Activated CD8-positive, alpha-beta memory T cell treated with anti-CD3 and anti-CD28 coated beads, Interleukin-2, amount 50 U/mL, for 1 hour (primary cell): ENCODE measurements around the gene KBTBD4.
"Not testable (repeated sequence)": the region's sequence is repeated elsewhere in the genome, so short reads cannot be mapped to it uniquely, and the experiment has no call there.

Experiments
- DNase-seq: peaks from one replicate; pipeline ENCODE4 v3.0.0-alpha.2; 2020; ENCODE audit errors: extremely low read depth

Gene KBTBD4

DNA sequence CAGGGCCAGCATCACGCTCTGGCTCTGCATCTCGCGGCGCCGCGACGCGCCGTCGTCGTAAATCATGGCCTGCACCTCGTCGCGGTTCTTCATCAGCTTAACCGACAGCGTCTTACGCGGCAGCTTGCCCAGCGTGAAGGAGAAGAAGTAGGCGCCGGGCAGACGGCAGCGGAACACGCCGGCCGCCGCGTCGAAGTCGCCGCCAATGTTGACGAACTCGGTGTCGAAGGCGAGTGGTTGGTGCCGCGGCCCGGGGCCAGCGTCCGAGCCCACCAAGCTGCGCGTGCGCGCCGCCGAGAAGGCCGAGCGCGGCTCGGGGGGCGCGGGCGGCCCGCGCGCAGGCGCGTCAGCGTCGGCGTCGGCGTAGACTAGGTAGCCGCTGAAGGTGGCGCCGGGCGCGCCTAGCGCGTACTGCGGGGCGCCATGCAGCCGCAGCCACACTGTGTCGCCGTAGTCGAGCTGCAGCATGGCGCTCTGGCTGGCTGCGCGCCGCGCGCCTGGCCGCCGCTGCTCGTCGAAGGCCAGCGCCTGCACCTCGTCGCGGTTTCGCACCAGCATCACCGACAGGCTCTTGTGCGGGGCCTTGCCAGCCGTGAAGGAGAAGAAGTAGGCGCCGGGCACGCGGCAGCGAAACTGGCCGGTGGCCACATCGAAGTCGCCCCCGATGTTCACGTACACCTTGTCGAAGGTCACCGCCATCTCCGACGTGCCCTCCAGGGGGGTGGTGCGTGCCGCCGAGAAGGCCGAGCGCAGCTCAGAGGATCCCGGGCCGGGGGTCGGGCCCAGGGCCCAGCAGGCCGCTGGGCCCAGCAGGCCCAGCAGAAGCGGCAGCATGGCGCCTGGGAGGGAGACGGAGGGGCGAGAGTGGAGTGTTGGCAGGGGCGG, 11.4 kb upstream of the KBTBD4 start:
- DNase-seq, result no peak

DNA sequence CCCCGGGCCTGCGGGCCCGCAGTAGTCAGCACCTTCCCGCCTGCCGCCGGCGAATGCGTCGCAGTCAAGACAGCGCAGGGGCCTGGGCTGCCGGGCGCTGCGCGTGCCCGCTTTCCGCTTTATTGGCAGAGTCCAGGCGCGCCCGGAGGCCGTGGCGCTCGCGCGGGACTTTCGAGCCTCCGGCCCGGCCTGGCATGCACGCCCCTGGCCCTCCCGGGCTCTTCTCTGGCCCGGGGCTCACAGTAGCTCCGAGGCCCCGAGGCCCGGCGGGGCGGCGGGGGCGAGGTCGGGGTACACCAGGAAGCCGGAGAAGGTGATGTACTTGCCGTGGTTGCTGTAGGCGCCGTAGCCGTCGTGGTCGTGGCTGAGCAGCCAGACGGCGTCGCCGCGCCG, 10.8 kb upstream of the KBTBD4 start:
- no peak for DNase-seq

DNA sequence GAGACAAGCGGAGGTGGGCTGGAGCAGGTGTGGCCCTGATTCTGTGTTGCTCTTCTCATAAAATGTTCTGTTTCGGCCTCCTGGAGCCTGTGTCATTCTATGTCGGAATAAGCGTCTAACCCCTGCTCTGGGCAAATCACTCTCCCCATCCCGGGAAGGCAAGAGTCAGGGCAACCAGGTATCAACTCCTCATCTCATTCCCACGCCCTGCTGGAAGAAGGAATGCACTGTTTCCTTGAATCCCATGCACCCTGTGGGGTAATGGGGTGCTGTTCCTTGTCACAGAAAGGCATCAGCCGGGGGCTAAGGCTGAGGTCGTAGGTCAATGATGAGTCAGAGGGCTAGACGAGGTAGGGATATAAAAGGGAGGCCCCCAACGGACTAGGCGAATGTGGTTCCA, 10.3 kb upstream of the KBTBD4 start:
- no peak for DNase-seq

DNA sequence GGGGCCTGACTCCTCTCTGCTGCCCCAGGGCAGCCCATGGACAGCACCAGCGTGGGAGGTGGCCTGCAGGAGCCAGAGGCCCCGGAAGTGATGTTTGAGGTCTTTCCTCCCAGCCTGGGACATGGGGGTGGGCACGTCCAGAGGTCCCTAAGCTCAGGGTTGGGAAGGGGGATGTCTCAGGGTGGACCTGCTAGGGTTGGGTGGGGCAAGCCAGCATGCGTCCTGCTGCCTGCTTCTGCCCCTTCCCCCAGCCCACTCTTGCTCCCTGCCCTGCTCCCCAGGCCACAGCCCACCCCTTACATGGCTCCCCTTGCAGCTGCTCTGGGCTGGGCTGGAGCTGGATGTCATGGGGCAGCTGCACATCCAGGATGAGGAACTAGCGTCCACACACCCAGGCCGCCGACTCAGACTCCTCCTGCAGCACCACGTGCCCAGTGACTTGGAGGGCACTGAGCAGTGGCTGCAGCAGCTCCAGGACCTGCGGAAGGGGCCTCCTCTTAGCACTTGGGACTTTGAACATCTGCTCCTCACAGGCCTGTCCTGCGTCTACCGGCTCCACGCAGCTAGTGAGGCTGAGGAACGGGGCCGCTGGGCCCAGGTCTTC, 9.1 kb upstream of the KBTBD4 start:
- no peak for DNase-seq

DNA sequence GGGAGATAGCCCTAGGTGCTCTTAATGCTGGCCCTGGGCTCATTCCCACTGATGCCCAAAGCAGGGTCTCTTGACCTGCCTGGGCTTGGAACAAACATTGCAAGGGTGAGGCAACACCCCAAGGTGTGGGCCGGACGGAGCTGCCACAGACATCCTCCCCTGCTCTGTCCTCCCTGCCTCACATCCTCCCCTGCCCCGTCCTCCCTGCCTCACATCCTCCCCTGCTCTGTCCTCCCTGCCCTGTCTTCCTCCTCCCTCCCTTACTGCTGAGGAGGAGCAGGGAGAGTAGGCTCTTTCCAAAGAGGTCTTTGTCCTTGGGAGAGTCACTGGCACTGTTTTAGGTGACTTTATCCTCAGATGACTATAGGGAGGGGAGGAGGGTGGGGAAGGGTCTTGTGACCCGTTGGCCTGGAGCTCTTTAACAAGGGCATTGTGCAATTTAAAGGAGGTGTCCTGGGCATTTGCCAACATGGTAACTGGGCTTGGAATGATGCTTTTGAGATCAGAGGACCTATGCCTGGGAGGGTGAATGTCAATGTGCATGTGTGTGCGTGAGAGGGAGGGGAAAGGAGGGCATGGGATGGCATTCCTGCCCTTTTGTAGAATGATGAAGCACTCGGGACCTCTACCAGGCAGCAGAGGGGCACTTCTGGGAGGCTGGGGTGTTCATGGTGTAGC, 8.4 kb upstream of the KBTBD4 start:
- DNase-seq, result no peak

DNA sequence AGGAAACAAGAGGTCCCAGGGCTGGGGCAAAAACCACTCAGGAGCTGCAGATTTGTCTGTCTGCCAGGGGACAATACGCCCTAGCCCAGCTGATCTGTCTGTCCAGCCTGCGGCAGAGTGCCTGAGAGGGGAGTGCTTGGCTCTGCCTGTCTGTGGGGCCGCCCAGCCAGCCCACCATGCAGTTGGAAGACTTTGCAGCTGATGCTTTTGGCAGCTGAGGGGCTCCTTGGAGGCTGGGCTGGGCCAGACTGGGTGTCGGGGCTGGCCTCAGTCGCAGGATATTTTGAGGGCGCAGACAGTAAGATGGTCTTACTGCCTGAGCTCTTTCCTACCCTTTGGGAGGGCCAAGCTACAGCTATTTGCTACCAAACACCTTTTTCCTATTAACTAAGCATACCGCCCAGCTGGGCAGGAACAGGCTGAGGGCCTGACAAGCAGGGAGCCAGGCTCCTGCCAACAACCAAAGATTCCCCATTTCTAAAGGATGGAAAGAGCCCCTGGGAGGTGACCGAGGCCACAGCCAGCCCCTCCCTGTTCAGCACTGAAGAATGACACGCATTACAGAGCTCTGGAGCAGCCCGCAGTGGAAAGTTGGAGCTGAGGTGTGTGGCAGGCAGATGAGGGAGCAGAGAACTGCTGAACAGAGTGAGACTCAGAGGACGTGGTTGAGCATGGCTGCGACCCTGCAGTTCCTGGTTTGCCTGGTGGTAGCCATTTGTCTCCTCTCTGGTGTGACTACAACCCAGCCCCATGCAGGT, 7.5 kb upstream of the KBTBD4 start, which contains the start of gene FAM180B:
TSS of gene FAM180B (plus strand) at position 581 of the 758 bp plus-strand sequence. CDS start at position 672, 91 bp downstream.
- no peak for DNase-seq

DNA sequence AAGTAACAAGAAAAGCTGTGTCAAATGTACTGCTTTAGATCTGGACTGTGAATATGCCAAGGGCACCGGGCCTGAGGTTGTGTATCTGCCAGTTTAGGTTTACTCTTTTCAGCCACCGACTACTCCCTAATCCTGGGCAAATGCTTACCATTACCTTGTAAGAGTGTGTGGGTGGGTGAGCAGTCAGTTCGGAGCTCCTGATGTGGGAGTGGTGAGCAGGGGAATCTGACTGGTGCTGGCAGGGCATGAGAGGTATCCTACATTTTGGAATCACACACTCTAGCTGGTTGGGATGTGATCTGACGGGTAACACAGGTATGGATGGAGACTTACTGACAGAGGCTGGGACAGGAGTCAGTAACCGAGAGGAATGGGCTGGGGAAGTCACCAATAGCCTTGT, 5.1 kb upstream of the KBTBD4 start:
- DNase-seq, result no peak

DNA sequence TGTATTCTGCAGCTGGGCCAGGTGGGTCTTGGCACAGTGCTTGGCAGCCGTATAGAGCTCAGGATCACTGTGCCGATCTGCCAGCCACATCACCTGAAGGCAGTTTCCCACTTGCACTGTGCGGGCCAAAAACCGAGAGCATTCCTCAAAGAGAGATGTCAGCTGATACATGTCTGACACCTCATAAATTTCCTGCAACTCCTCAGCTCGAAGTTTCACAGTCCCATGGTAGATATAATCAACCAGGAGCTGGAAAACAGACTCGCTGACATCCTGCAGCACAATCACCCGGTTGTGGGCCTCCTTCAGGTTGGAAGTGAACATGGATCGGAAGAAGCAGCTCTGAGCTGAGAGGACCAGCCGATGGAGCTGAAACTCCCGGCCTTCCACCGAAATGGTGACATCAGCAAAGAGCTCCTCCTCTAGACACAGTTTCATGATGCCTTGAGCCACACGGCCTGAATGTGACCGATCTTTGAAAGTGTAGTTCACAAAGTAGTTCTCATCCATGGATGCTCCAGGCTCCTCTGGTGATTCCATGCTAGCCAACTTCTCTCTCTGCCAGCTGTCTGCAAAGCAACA, 1.2 kb downstream of the KBTBD4 start:
- no peak for DNase-seq

DNA sequence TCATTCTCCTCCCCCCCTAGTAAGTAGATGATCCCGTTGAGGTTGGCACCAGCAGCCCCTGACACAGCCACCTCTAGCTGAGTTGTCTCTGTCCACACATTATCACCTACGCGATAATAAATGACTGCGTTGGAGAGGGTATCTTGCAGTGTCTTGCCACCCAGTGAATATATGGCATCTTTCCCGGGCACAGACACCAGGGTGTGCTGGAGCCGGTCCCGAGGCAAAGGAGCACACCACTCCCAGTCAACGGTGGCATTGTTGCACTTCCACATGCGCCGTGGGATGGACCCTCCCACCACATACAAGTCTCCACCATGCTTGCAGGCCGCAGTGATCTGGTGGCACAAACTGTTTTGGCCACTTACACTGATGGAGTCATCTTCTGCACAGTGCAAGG, 5.4 kb downstream of the KBTBD4 start:
- no peak for DNase-seq

DNA sequence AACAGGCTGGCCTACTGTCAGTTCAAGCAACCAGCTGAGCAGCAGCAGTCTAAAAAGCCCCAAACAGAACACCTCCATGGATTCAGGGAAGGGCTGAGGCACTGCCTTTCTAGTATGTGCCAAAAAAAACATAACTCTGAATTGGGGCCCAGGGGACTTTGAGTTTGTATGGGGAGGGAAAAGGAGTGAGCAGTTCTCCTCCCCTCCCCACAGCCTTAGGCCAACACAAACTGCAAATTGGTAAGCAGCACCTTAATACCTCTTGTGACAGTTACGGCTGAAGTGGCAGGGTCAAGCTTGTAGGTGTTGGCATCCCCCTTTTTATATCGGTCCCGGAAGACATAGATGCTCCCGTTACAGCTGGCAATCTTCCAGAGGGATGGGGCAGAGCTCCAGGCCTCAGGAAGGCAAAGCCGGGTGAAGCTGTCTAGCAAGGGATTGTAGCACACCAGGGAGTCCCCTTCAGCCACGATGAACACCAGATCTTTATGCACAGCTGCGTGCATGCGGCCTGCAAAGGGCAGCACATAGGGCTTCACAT, 6.0 kb downstream of the KBTBD4 start:
- no peak for DNase-seq

DNA sequence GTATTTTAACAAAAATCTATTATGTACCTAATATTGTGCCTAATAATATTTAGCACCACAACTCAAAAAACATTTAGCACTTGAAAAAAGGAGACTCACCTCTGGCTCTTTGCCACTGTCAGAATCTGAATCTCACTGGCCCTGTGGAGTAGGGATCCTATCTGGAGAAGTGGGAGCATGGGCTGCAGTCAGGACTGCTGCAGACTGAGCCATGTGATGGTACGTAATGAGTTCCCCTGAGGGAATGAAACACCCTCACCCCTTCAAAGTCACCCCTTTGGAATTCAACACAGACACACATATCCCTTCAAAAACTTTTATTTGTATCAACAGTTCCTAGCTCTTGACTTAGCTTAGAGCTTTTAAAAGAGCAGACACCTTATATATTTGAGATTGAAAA, 6.9 kb downstream of the KBTBD4 start:
- DNase-seq, result no peak

DNA sequence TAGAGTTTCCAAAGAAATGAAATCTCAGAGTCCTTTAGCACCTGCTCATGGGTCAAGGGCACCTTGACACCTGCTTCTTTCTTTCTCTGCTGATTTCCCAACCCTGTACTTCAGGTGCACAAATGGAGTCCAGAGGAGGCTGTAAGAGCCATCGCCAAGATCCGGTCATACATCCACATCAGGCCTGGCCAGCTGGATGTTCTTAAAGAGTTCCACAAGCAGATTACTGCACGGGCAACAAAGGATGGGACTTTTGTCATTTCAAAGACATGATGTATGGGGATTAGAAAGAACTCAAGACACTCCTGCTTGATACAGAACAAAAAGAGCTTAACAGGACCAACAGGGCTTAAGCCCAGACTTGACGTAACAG, 7.4 kb downstream of the KBTBD4 start:
- no peak for DNase-seq

DNA sequence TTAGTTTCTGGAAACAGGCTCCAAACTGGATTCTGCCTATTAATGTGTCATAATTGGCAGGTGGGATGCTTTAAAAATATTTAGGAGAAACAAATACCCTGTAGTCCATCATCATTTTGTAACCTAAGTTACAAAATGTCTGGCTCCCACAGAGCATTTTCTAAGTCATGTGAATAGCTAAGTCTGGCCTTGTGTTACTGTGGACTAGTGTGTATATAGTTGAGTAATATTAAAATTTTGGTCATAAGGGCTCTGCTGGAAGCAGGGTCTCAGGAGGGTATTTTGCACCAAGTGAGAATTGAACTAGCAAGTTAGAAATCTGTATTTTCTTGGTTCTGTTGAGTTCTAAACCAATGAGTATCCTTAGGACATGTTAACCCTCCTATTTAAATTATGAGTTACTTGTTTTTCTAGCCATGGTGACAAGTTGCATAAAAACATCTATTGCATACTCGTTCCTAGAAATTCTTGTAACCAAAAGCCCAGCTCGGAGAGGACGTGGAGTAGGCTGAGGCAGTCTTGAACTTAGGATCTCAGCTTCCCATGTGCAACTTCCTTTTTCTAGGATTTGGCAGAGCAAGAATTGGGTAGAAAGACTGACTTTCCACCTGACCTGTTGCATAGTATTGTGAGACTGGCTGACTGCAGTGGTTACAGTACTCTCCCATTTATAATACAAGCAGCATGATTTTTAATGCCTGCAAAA, 8.0 kb downstream of the KBTBD4 start:
- no peak for DNase-seq

DNA sequence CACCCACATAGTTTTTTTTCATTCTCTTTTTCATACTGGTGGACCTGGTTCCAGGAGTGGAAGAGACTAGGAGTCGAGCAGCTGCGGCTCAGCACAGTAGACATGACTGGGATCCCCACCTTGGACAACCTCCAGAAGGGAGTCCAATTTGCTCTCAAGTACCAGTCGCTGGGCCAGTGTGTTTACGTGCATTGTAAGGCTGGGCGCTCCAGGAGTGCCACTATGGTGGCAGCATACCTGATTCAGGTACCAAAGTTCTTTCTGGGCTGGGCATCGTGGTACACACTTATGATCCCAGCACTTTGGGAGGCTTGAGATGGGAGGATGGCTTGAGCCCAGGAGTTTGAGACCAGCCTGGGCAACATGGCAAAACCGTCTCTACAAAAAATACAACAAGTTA, 9.1 kb downstream of the KBTBD4 start:
- no peak for DNase-seq

DNA sequence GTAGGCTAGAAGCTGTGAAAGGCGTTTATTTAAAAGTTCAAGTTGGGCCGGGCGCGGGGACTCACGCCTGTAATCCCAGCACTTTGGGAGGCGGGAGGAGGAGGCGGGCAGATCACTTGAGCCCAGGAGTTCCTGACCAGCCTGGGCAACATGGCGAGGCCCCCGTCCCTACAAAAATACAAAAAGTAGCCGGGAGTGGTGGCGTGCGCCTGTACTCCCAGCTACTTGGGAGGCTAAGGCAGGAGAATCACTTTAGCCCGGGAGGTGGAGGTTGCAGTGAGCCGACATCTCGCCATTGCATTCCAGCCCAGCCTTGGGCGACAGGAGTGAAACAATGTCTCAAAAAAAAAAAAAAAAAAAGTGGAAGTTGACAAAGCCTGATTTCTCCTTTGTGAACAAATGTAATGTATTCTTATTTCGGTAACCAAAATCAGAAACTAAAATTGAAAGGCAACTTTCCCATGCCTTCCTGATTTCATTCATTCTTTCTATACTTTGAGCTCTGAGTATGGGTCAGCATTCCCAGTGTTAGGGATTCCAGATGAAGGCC, 12.5 kb downstream of the KBTBD4 start:
- no peak for DNase-seq

DNA sequence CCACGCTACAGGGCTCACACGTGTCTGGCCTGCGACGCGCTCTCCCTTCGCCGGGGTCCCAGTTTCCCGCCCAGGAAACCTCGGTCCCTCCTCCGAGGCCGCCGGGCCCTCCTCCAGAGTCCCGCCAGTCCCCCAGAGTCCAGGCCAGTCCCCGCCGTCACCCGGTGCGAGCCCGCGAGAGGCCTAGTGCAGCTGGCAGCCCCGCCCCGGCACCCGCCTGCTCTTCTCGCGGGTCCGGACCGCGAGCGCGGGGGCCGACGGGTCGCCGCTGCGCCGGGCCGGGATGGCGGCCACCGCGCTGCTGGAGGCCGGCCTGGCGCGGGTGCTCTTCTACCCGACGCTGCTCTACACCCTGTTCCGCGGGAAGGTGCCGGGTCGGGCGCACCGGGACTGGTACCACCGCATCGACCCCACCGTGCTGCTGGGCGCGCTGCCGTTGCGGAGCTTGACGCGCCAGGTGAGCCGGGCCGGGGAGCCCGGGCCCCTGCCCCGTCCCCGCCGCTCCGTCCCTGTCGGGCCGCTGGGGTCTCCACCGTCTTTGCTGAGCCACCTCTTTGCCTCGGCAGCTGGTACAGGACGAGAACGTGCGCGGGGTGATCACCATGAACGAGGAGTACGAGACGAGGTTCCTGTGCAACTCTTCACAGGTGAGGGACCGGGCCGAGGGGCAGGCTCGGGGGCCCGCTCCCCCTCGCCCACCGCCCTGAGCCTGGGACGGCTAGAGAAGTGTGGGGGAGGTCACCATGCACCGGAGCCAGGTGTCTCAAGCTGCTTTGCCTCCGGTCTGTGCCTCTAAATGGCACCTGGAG, 13.2 kb downstream of the KBTBD4 start, which contains the start of gene PTPMT1:
TSS of gene PTPMT1 (plus strand) at position 260 of the 809 bp plus-strand sequence. CDS start at position 284, 24 bp downstream.
- DNase-seq, result no peak

DNA sequence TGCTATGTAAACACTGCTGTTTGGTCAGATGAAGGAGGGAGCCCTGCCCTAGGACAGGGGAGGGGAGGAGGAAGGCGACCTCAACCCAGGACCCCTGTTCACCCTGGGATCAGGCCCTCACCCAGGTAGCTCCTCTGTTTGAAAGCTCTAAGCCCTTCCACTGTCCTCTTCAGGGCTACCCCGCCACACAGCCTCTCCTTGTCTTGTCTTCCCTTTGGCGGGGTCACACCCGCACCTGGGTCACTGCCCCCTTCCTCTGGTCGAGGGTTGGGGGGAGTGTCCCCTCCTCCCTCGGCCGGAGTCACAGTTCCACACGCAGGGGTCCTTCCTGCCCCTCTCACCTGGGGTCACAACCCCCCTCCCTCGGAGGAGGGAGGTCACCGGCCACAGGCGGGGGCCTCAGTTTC, 13.8 kb downstream of the KBTBD4 start:
- no peak for DNase-seq

DNA sequence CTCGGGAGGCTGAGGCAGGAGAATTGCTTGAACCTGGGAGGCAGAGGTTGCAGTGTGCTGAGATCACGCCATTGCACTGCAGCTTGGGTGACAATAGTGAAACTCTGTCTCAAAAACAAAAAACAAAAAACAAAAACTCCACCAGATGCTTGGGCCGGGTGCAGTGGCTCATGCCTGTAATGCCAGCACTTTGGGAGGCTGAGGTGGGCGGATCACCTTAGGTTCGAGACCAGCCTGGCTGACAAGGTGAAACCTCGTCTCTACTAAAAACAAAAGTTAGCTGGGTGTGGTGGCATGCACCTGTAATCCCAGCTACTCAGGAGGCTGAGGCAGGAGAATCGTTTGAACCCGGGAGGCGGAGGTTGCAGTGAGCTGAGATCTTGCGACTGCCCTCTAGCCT, 14.4 kb downstream of the KBTBD4 start:
- DNase-seq, result not testable (repeated sequence)

DNA sequence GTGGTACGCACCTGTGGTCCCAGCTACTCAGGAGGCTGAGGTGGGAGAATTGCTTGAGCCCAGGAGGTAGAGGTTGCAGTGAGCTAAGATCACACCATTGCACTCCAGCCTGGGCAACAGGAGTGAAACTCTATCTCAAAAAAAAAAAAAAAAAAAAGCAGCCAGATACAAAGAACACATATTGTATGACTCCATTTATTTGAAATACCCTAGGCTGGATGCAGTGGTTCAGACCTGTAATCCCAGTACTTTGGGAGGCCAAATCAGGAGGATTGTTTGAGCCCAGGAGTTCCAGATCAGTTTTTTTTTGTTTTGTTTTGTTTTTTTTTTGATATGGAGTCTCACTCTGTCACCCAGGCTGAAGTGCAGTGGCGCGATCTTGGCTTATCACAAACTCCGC, 16.4 kb downstream of the KBTBD4 start:
- not testable (repeated sequence) for DNase-seq
